Adipocyte (in vitro differentiated cells): ENCODE data around the gene LRRC28.

ENCODE experiments used
- DNase-seq: peaks from one replicate; pipeline ENCODE4 v3.0.0-alpha.2; 2015; ENCODE audit warnings: low read depth
- H3K27me3 ChIP-seq: replicated peaks from 2 replicates; pipeline ENCODE4 v1.7.0; 2013; ENCODE audit warnings: mild to moderate bottlenecking, low read length, moderate library complexity; ENCODE audit not compliant: control insufficient read depth, insufficient read depth
- H3K36me3 ChIP-seq: 2 replicates; pipeline ENCODE4 v1.7.0; 2013; ENCODE audit warnings: low read length, mild to moderate bottlenecking, moderate library complexity; ENCODE audit not compliant: control insufficient read depth, insufficient read depth, severe bottlenecking
- H3K4me1 ChIP-seq: 2 replicates; pipeline ENCODE4 v1.7.0; 2013; ENCODE audit warnings: mild to moderate bottlenecking, low read length, moderate library complexity; ENCODE audit not compliant: control insufficient read depth, insufficient read depth
- H3K4me3 ChIP-seq: 2 replicates; pipeline ENCODE4 v1.7.0; 2013; ENCODE audit warnings: mild to moderate bottlenecking, low read length, moderate library complexity
- H3K9ac ChIP-seq: 2 replicates; pipeline ENCODE4 v1.7.0; 2013; ENCODE audit warnings: mild to moderate bottlenecking, low read length, moderate library complexity
- H3K9me3 ChIP-seq: 2 replicates; pipeline ENCODE4 v1.7.0; 2013; ENCODE audit warnings: mild to moderate bottlenecking, low read length, moderate library complexity; ENCODE audit not compliant: control insufficient read depth

LRRC28 gene

DNA sequence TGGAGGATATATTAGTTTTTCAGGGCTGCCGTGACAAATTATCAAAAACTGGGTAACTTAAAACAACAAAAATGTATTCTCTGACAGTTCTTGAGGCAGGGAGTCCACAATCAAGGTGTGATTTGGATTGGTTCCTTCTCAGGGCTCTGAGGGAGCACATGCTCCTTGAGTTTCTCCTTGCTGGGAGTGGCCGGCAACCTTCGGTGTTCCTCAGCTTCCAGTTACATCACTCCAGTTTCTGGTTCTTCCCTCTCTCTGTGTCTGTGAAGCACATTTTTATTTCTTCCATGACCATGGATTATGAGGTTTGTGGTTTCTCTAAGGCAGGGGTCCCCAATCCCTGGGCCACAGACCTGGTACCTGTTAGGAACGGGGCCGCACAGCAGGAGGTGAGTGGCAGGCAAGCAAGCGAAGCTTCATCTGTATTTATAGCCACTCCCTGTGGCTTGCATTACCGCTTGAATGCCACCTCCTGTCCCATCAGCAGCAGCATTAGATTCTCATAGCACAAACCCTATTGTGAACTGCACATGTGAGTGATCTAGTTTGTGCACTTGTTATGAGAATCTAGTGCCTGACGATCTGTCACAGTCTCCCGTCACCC lies 24.3 kb downstream of the LRRC28 start:
- H3K36me3 ChIP-seq, result peaks cover 4% of the 10 kb centered on the region
- H3K4me1 ChIP-seq, result no peaks in the 10 kb centered on the region
- H3K9me3 ChIP-seq, result no peaks in the 10 kb centered on the region
- no peak overlapping the region for H3K4me3 ChIP-seq
- H3K9ac ChIP-seq, result no peak overlapping the region
- DNase-seq, result no peak
- H3K27me3 ChIP-seq, result no peaks in the 10 kb centered on the region

DNA sequence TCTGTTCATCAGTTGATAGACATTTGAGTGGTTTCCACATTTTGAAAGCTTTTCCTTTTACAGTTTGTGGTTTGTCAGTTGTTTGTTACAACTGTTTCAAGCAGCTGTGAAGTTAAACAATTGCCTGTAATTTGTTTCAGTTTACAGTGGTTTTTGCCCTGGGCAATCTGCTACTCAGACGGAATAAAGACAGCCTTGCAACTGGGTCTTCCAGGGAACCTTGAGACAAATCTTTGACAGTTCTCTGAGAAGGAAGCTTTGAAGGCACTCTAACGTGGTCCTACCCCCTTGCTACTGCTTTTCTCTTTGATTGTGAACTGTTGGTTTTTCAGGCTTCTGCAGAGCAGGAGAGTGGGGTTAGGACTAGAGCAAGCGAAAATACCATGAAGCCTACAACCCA lies 28.0 kb downstream of the LRRC28 start:
- Histone ChIP-seq H3K36me3 (peaks cover 4% of the 10 kb centered on the region), H3K4me3 (no peak overlapping the region)
- no peak for DNase-seq

GRCh38 chr15:99279827-99280226 lies 28.5 kb downstream of the LRRC28 start:
- Histone ChIP-seq H3K27me3 (no peaks in the 10 kb centered on the region), H3K4me3 (no peak overlapping the region), H3K4me1 (peaks cover 5% of the 10 kb centered on the region), H3K36me3 (peaks cover 4% of the 10 kb centered on the region), H3K9me3 (no peaks in the 10 kb centered on the region), H3K9ac (no peak overlapping the region)
- no peak for DNase-seq

More for the DNA sequence above, 28.0 kb downstream of the LRRC28 start:
- H3K9me3 ChIP-seq, result no peaks in the 10 kb centered on the region
- no peak overlapping the region for H3K9ac ChIP-seq
- no peaks in the 10 kb centered on the region for H3K27me3 ChIP-seq
- peaks cover 5% of the 10 kb centered on the region for H3K4me1 ChIP-seq

DNA sequence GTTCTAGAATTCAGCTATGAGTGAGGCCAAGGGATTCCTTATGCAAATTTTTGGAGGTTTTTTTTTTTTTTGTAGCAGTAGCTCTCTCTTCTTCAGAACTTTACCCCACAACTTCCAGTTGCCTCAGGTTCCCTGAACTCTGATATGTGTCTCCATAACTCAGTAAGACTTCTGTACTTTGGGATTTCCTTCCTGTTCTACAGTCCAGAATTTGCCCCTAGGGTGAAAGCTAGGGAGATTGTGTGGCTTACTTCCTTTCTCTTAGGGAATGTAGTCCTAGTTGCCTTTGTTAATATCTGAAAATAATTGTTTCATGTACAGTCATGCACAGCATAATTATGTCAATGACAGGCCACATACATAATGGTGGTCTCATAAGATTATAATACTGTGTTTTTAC lies 30.8 kb downstream of the LRRC28 start:
- H3K9ac ChIP-seq, result no peak overlapping the region
- no peak overlapping the region for H3K4me3 ChIP-seq
- no peaks in the 10 kb centered on the region for H3K27me3 ChIP-seq

GRCh38 chr15:99282586-99282985 lies 31.3 kb downstream of the LRRC28 start:
- peaks cover 4% of the 10 kb centered on the region for H3K36me3 ChIP-seq
- no peak overlapping the region for H3K4me3 ChIP-seq
- peaks cover 5% of the 10 kb centered on the region for H3K4me1 ChIP-seq
- no peaks in the 10 kb centered on the region for H3K9me3 ChIP-seq
- no peak overlapping the region for H3K9ac ChIP-seq
- no peaks in the 10 kb centered on the region for H3K27me3 ChIP-seq
- DNase-seq, result no peak

More for the DNA sequence above, 30.8 kb downstream of the LRRC28 start:
- Histone ChIP-seq H3K4me1 (peaks cover 5% of the 10 kb centered on the region), H3K9me3 (no peaks in the 10 kb centered on the region), H3K36me3 (peaks cover 4% of the 10 kb centered on the region)
- DNase-seq, result no peak

- no peak for DNase-seq
- Histone ChIP-seq H3K4me3 (no peak overlapping the region), H3K36me3 (peaks cover 3% of the 10 kb centered on the region), H3K9me3 (no peaks in the 10 kb centered on the region), H3K27me3 (no peaks in the 10 kb centered on the region), H3K9ac (no peak overlapping the region), H3K4me1 (peaks cover 5% of the 10 kb centered on the region)
These were observed 32.4 kb downstream of the LRRC28 start for GRCh38 chr15:99283717-99284116.

DNA sequence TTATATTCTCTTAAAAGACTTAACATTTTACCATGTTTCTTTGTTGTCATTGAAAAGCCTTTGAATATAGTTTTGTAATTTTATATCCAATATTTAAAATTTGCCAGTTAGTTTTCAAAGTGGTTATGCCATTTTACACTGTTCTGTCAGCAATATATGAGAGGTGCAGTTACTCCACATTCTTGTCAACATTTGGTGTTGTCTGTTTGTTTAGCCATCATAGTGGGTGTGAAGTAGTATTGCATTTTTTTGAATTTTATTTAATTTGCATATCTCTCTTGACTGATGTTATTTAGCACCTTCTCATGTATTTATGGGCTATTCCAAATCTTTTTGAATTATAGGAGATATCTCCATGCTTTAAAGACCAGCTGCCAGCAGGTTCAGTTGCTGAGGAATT lies 40.4 kb downstream of the LRRC28 start:
- no peak for DNase-seq
- H3K9ac ChIP-seq, result no peak overlapping the region
- H3K27me3 ChIP-seq, result no peaks in the 10 kb centered on the region
- H3K4me3 ChIP-seq, result no peak overlapping the region
- H3K36me3 ChIP-seq, result peaks cover 19% of the 10 kb centered on the region
- H3K9me3 ChIP-seq, result peaks cover 4% of the 10 kb centered on the region
- no peaks in the 10 kb centered on the region for H3K4me1 ChIP-seq

GRCh38 chr15:99295840-99296239 lies 44.6 kb downstream of the LRRC28 start:
- no peak for DNase-seq
- no peaks in the 10 kb centered on the region for H3K4me1 ChIP-seq
- peaks cover 4% of the 10 kb centered on the region for H3K9me3 ChIP-seq
- no peak overlapping the region for H3K9ac ChIP-seq
- no peaks in the 10 kb centered on the region for H3K27me3 ChIP-seq
- H3K36me3 ChIP-seq, result peaks cover 19% of the 10 kb centered on the region
- H3K4me3 ChIP-seq, result no peak overlapping the region

GRCh38 chr15:99296386-99296785 lies 45.1 kb downstream of the LRRC28 start:
- peaks cover 15% of the 10 kb centered on the region for H3K36me3 ChIP-seq
- no peaks in the 10 kb centered on the region for H3K27me3 ChIP-seq
- DNase-seq, result no peak
- no peak overlapping the region for H3K4me3 ChIP-seq
- H3K9ac ChIP-seq, result no peak overlapping the region
- H3K9me3 ChIP-seq, result peaks cover 4% of the 10 kb centered on the region
- H3K4me1 ChIP-seq, result no peaks in the 10 kb centered on the region

- Histone ChIP-seq H3K36me3 (no peaks in the 10 kb centered on the region), H3K27me3 (no peaks in the 10 kb centered on the region), H3K9me3 (no peaks in the 10 kb centered on the region), H3K4me3 (no peak overlapping the region), H3K9ac (no peak overlapping the region), H3K4me1 (peaks cover 14% of the 10 kb centered on the region)
- no peak for DNase-seq
These were observed 52.6 kb downstream of the LRRC28 start for GRCh38 chr15:99303907-99304306.

DNA sequence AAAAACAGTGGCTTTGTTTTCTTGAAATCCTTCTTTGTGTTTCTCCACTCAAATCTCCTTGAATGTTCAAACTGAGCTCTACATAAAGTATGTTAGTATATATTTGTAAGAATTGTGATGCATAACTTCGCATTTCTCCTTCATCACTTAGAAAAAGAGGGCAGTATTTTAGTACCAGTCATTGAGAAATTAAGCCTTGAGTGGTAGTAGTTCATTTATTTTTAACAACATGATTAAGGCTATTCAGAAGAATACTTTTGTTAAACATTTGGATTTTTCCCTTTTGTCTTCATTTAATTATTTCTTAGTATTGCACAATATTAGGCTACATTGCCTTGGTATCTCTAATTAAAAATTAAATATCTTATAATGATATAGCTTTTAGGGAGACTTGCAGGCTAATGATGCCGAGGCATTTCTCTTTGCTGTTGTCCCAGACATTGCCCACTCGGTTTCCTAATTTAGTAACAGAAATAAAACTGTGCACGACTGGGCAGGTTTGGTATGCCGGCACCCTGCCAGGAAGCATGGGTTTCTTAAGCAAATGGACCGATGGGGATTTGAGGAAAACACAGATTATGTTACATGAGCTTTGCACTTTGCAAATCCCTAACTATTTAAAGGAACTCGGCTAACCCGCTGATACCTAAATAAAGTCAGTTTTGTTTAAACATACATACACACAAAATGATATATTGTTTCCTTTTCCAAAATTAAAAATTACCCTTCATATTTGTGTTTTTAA lies 54.7 kb downstream of the LRRC28 start:
- peak overlapping the region; percentile 55 for H3K4me3 ChIP-seq
- peak; percentile 93 for DNase-seq

More for the DNA sequence above, 54.7 kb downstream of the LRRC28 start:
- Histone ChIP-seq H3K27me3 (no peaks in the 10 kb centered on the region), H3K36me3 (no peaks in the 10 kb centered on the region), H3K9ac (peak overlapping the region; percentile 43), H3K9me3 (no peaks in the 10 kb centered on the region), H3K4me1 (peaks cover 23% of the 10 kb centered on the region)
